Brain microvascular endothelial cell (primary cell): ENCODE measurements around the gene NNMT.

Experiments used
- DNase-seq: peaks from one replicate; pipeline ENCODE4 v3.0.0-alpha.2; 2020
- H3K27ac ChIP-seq: fragments of 250-450 bp; sonication (Bioruptor Pico); 2 replicates; pipeline ENCODE4 v1.5.1; 2020; ENCODE audit warnings: mild to moderate bottlenecking, moderate library complexity
- H3K27me3 ChIP-seq: fragments of 250-450 bp; sonication (Bioruptor Pico); replicated peaks from 2 replicates; pipeline ENCODE4 v1.5.1; 2020; ENCODE audit warnings: mild to moderate bottlenecking
- H3K36me3 ChIP-seq: fragments of 250-450 bp; sonication (Bioruptor Pico); replicated peaks from 2 replicates; pipeline ENCODE4 v1.5.1; 2020; ENCODE audit warnings: mild to moderate bottlenecking
- H3K4me3 ChIP-seq: 2 replicates; pipeline ENCODE4 v1.5.1; 2011; ENCODE audit warnings: low read depth, mild to moderate bottlenecking, control low read depth, low read length, moderate library complexity
- in situ Hi-C: cut with HindIII; loops from 2 replicates; pipeline ENCODE4 v1.10.0; 2017; ENCODE audit warnings: low sequenced_read_pairs, low pct_ligation_motif_present
- TF ChIP-seq, protein P1 (sequence below): IDR thresholded peaks from 2 replicates; pipeline ENCODE4 v1.5.1; 2011; ENCODE audit warnings: low read depth, mild to moderate bottlenecking, moderate library complexity, low read length, control low read depth, inconsistent platforms; ENCODE audit errors: missing control alignments

NNMT gene

DNA sequence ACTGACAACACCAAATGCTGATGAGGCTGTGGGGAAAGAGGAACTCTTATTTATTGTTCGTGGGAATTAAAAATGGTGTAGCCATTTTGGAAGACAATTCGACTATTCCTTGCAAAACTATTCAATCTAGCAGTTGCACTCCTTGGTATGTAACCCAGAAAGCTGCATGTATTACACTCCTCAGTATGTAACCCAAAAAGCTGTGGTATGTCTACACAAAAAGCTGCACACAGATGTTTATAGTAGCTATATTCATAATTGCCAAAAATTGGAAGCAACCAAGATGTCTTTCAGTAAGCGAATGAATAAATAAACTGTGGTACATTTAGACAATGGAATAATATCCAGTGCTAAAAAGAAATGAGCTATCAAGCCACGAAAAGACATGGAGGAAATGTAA is 4.9 kb downstream of the NNMT start:
- in situ Hi-C loops = no loop called here
- no peaks in the 10 kb centered on the region for H3K27me3 ChIP-seq
- DNase-seq = no peak
- peaks cover 31% of the 10 kb centered on the region for H3K36me3 ChIP-seq
- H3K27ac ChIP-seq = no peak overlapping the region
- TF ChIP-seq, protein P1, sequence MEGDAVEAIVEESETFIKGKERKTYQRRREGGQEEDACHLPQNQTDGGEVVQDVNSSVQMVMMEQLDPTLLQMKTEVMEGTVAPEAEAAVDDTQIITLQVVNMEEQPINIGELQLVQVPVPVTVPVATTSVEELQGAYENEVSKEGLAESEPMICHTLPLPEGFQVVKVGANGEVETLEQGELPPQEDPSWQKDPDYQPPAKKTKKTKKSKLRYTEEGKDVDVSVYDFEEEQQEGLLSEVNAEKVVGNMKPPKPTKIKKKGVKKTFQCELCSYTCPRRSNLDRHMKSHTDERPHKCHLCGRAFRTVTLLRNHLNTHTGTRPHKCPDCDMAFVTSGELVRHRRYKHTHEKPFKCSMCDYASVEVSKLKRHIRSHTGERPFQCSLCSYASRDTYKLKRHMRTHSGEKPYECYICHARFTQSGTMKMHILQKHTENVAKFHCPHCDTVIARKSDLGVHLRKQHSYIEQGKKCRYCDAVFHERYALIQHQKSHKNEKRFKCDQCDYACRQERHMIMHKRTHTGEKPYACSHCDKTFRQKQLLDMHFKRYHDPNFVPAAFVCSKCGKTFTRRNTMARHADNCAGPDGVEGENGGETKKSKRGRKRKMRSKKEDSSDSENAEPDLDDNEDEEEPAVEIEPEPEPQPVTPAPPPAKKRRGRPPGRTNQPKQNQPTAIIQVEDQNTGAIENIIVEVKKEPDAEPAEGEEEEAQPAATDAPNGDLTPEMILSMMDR = no peak
- peak overlapping the region; percentile 68 for H3K4me3 ChIP-seq

DNA sequence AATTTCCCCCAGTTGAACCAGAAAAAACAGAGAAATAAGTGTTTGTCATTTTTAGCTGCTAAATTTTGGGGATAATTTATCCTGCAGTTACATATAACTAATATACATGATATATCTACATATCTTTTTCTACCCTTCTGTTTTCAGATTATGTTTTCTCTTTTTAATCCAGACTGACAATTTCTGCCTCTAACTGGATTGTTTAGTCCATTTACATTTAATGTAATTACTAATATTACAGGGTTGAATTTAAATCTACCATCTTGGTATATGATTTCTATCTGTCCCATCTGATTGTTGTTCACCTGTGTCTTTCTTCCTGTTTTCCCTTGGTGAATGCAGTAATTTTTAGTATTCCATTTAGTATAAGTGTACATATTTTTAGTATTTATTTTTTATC is 5.7 kb downstream of the NNMT start:
- peaks cover 31% of the 10 kb centered on the region for H3K36me3 ChIP-seq
- no peaks in the 10 kb centered on the region for H3K27me3 ChIP-seq
- H3K4me3 ChIP-seq = peak overlapping the region; percentile 9
- TF ChIP-seq, protein P1 = no peak
- H3K27ac ChIP-seq = no peak overlapping the region
- DNase-seq = no peak
- in situ Hi-C loops = no loop called here

DNA sequence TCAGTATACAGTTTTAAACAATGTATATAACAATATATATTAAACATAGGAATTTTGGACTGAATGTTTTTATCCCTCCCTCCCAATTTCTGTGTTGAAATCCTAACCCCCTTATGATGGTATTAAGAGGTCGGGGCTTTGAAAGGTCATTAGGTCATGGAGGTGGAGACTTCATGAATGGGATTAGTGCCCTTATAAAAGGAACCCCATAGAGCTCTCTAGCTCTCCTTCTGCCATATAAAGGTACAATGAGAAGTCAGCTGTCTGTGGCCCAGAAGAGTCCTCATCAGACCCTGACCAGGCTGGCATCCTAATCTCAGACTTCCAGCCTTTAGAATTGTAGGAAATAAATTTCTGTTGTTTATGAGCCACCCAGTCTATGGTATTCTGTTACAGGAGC is 6.5 kb downstream of the NNMT start:
- no peaks in the 10 kb centered on the region for H3K27me3 ChIP-seq
- TF ChIP-seq, protein P1 = no peak
- no peak for DNase-seq
- peaks cover 31% of the 10 kb centered on the region for H3K36me3 ChIP-seq
- in situ Hi-C loops = no loop called here
- no peak overlapping the region for H3K27ac ChIP-seq
- no peak overlapping the region for H3K4me3 ChIP-seq

DNA sequence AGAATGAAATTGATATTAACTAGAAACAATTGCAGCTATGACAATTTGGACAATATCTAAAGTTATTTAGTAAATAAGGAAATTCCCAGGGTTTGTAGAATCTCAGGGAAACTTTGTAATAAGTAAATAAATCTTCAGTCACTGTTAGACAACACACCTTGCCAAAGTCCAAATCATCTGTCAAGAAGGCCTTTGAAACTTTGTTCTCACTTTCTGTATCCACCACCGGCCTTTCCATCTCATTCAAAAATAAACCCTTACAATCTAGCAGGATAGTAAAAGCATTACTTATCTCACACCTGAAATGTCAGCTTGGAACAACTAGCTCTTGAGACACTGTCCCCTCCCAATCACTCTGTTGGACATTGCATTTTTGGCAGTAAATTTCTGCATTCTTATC is 7.9 kb downstream of the NNMT start:
- in situ Hi-C loops = no loop called here
- no peaks in the 10 kb centered on the region for H3K27me3 ChIP-seq
- TF ChIP-seq, protein P1 = no peak
- no peak overlapping the region for H3K27ac ChIP-seq
- peaks cover 24% of the 10 kb centered on the region for H3K36me3 ChIP-seq
- no peak overlapping the region for H3K4me3 ChIP-seq
- DNase-seq = no peak

DNA sequence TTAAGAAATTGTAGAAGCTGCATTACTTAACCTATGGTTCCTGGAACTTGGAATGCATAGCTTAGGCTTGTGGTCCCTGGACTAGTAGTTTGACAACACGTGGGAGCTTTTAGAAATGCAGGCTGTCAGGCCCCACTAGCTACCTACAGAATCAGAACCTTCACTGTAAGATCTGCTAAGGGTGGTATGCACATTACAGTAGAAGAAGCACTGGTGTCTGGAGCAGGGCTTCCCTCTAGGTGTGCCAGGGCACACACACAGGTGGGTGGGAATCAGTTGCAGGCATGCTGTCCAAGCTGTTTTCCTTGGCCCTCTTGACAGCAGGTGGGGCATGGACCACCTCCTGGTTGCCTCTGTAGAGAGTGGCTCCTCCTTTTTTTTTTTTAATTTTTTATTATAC is 8.8 kb downstream of the NNMT start:
- DNase-seq = no peak
- Histone ChIP-seq H3K27ac (no peak overlapping the region), H3K27me3 (no peaks in the 10 kb centered on the region), H3K36me3 (peaks cover 24% of the 10 kb centered on the region), H3K4me3 (no peak overlapping the region)
- TF ChIP-seq, protein P1 = no peak
- in situ Hi-C loops = no loop called here

DNA sequence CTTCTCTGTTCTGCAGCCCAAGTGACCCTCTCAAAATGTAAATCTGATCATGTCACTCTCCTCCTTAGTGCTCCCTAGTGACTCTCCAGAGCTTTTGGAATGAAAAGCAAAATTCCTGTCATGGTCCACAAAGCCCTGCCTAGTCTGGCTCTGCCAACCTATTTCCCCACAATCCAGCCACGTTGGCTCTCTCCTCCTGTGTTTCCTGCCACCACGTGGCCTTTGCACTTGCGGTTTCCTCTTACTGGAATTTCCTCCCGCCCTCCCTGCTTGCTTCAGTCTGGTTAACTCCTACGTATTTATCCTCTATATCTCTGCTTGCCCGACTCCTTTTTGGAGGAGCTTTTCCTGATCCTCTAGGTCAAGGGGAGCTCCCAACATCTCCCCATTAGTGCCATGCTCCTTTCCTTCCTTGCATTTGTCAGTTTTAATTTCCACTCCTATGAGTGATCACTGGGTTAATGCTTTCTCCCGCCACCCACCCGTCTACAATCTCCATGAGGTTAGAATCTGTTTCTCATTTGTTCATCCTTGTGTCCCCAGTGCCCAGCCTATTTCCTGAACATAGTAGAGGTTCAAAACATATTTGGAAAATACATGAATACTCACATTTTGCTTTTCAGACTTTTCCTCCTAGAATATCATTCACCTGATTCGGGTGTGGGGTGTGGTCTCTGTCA is 11.5 kb downstream of the NNMT start:
- peaks cover 22% of the 10 kb centered on the region for H3K36me3 ChIP-seq
- in situ Hi-C loops = no loop called here
- TF ChIP-seq, protein P1 = no peak
- peak overlapping the region; percentile 13 for H3K27ac ChIP-seq
- peak; percentile 71 for DNase-seq
- H3K4me3 ChIP-seq = peak overlapping the region; percentile 1
- no peaks in the 10 kb centered on the region for H3K27me3 ChIP-seq
